ENCODE measurements around the gene KCNQ2. TPM values are rescaled to one million over a fixed set of nuclear protein-coding genes. Genes with fewer than 3 reads are reported as not detected.
A peak's percentile ranks its signal among the peaks of the same experiment; 100 is the strongest.

The KCNQ2 gene
- polyA plus RNA-seq, 3 donors = not detected

DNA sequence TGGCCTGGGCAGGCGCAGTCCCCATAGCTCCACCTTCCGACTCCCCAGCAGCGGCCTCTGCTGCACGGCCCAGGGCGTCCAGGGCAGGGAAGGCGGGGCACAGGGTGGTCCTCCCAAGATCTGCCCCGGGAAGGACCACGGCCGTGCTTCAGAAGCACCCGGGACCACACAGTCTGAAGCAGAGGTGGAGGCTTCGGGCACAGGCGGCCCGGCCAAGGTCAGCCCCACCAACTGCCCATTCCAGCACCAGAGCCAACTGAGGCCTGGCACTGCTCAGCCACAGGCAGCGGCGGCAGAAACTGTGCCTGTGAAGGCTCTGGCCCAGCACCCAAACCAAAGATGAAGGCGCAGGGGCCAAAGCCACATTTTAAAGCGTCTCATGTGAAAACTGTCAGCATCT, 20.6 kb downstream of the KCNQ2 start:
- no peaks in the 10 kb centered on the region for H3K36me3 Mint-ChIP-seq
- Histone ChIP-seq H3K27ac (ENCODE audit: low read depth in 1 of 2, low read length in 2 of 2) (no peak overlapping the region), H3K4me3 (replicated peaks in 1 of 3; ENCODE audit: low read depth in 2 of 3, low read length in 3 of 3) (no peak overlapping the region), H3K27me3 (ENCODE audit: control insufficient read depth in 2 of 2, insufficient read depth in 2 of 2, low read length in 2 of 2) (peaks cover 2 to 20% of the 10 kb centered on the region in 2 donors), H3K79me2 (ENCODE audit: insufficient read depth, low read length) (no peaks in the 10 kb centered on the region), H3K9me3 (replicated peaks in 1 of 2; ENCODE audit: control insufficient read depth in 1 of 2, insufficient read depth in 1 of 2, low read length in 2 of 2) (no peaks in the 10 kb centered on the region), H3K36me3 (replicated peaks in 1 of 2; ENCODE audit: control insufficient read depth in 1 of 2, insufficient read depth in 2 of 2, low read length in 2 of 2) (no peaks in the 10 kb centered on the region), H4K20me1 (ENCODE audit: insufficient read depth, low read length) (no peaks in the 10 kb centered on the region), H3K4me1 (ENCODE audit: control insufficient read depth in 1 of 2, insufficient read depth in 2 of 2, low read length in 2 of 2) (no peaks in the 10 kb centered on the region), H3K9ac (ENCODE audit: insufficient read depth, low read length, poor library complexity, severe bottlenecking) (no peak overlapping the region), H2AFZ (ENCODE audit: insufficient read depth, low read depth, low read length, poor library complexity, severe bottlenecking) (no peak overlapping the region), H3K4me2 (replicated peaks; ENCODE audit: extremely low read depth, low read length, poor library complexity, severe bottlenecking) (no peak overlapping the region)
- H3K4me3 Mint-ChIP-seq = no peak overlapping the region
- no peak for DNase-seq
- no peaks in the 10 kb centered on the region for H3K4me1 Mint-ChIP-seq
- H3K27me3 Mint-ChIP-seq (ENCODE audit: low read depth in 3 of 3) = peaks cover 17 to 35% (median 26%) of the 10 kb centered on the region in 3 donors
- no peaks in the 10 kb centered on the region for H3K9me3 Mint-ChIP-seq
- intact Hi-C loops (cut with micrococcal nuclease) = no loop called here
- WGBS (ENCODE audit: insufficient coverage) = 100% methylated on average over 13 of the region's 17 CpGs
- TF ChIP-seq, protein P1, sequence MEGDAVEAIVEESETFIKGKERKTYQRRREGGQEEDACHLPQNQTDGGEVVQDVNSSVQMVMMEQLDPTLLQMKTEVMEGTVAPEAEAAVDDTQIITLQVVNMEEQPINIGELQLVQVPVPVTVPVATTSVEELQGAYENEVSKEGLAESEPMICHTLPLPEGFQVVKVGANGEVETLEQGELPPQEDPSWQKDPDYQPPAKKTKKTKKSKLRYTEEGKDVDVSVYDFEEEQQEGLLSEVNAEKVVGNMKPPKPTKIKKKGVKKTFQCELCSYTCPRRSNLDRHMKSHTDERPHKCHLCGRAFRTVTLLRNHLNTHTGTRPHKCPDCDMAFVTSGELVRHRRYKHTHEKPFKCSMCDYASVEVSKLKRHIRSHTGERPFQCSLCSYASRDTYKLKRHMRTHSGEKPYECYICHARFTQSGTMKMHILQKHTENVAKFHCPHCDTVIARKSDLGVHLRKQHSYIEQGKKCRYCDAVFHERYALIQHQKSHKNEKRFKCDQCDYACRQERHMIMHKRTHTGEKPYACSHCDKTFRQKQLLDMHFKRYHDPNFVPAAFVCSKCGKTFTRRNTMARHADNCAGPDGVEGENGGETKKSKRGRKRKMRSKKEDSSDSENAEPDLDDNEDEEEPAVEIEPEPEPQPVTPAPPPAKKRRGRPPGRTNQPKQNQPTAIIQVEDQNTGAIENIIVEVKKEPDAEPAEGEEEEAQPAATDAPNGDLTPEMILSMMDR (IDR thresholded peaks at IDR 0.05) = no peak
- no peak overlapping the region for H3K27ac Mint-ChIP-seq

DNA sequence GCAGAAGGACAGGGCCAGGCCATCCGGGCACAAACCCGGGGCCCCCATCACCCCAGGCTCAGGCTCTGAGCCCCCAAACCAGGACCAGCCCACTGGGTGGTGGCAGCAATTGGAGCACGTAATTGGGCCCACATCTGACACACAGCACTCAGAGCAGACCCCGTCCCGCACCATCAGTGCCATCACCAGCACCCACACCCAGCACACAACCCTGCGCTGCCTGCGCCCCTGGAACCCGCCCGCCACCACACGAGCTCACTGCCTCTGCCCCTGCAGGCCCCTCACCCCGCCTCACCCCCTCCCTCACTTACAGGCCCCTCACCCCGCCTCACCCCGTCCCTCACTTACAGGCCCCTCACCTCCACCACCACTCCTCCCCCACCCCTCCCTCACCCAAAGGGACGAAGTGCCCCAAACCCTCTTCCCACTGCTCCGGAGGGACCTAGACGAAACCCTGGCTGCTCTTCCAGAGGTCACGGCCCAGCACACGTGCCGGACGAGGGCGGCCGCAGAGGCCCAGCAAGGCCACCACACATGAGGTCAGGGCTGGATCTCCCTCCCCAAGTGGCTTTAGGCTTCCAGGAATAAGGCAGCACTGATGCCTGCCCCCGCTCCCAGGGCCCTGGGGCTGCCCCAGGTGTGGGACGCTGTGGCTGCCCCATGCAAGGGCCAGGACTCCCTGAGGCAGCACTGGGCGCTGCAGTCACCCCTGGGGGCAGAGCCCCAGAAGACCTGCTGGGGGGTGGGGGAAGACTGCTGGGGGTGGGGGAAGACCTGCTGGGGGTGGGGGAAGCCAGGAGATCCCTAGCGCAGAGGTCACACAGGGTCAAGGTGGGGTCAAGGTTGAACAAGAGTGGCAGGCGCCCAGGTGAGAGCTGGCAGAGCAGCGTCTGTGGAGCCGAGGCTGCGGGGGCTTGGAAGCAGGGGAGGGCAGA, 22.4 kb downstream of the KCNQ2 start:
- Mint-ChIP-seq H3K27ac (peak overlapping the region in 1 of 7 donors; percentile 64), H3K9me3 (no peaks in the 10 kb centered on the region), H3K4me1 (no peaks in the 10 kb centered on the region), H3K27me3 (ENCODE audit: low read depth in 3 of 3) (peaks cover 16 to 28% (median 26%) of the 10 kb centered on the region in 3 donors), H3K4me3 (no peak overlapping the region), H3K36me3 (no peaks in the 10 kb centered on the region)
- Histone ChIP-seq H3K27ac (ENCODE audit: low read depth in 1 of 2, low read length in 2 of 2) (no peak overlapping the region), H2AFZ (ENCODE audit: insufficient read depth, low read depth, low read length, poor library complexity, severe bottlenecking) (no peak overlapping the region), H3K79me2 (ENCODE audit: insufficient read depth, low read length) (no peaks in the 10 kb centered on the region), H3K4me1 (ENCODE audit: control insufficient read depth in 1 of 2, insufficient read depth in 2 of 2, low read length in 2 of 2) (no peaks in the 10 kb centered on the region), H3K4me2 (replicated peaks; ENCODE audit: extremely low read depth, low read length, poor library complexity, severe bottlenecking) (no peak overlapping the region), H4K20me1 (ENCODE audit: insufficient read depth, low read length) (no peaks in the 10 kb centered on the region), H3K36me3 (replicated peaks in 1 of 2; ENCODE audit: control insufficient read depth in 1 of 2, insufficient read depth in 2 of 2, low read length in 2 of 2) (no peaks in the 10 kb centered on the region), H3K9ac (ENCODE audit: insufficient read depth, low read length, poor library complexity, severe bottlenecking) (no peak overlapping the region), H3K4me3 (replicated peaks in 1 of 3; ENCODE audit: low read depth in 2 of 3, low read length in 3 of 3) (no peak overlapping the region), H3K27me3 (ENCODE audit: control insufficient read depth in 2 of 2, insufficient read depth in 2 of 2, low read length in 2 of 2) (peaks cover 2 to 16% of the 10 kb centered on the region in 2 donors), H3K9me3 (replicated peaks in 1 of 2; ENCODE audit: control insufficient read depth in 1 of 2, insufficient read depth in 1 of 2, low read length in 2 of 2) (no peaks in the 10 kb centered on the region)
- intact Hi-C loops (cut with micrococcal nuclease) = no loop called here
- TF ChIP-seq, protein P1 (IDR thresholded peaks at IDR 0.05) = no peak
- no peak for DNase-seq
- WGBS (ENCODE audit: insufficient coverage) = 93% methylated on average over 20 of the region's 30 CpGs
